ENCODE data around the gene TMOD2.

- TF ChIP-seq SUZ12 (IDR thresholded peaks at IDR 0.05; ENCODE audit: extremely low read depth, insufficient read depth, insufficient read length) (no peak), YY1 (IDR thresholded peaks at IDR 0.05; ENCODE audit: insufficient read depth, insufficient read length) (no peak)
Observed at GRCh38 chr15:51702710-51703109, 48.7 kb upstream of the TMOD2 start.
